Activated CD4-positive, CD25-positive, alpha-beta regulatory T cell treated with anti-CD3 and anti-CD28 coated beads, Interleukin-2, amount 50 U/mL, for 16 hours (primary cell): Measurements from ENCODE around the gene JARID2.

Experiments
- DNase-seq: peaks from one replicate; pipeline ENCODE4 v3.0.0-alpha.2; 2020; ENCODE audit warnings: low read depth, low spot score

Gene JARID2

GRCh38 chr6:15332446-15332845, 86.6 kb downstream of the JARID2 start:
- DNase-seq = no peak

GRCh38 chr6:15335385-15335784, 89.5 kb downstream of the JARID2 start:
- no peak for DNase-seq

- no peak for DNase-seq
Measured at GRCh38 chr6:15335916-15336315, 90.0 kb downstream of the JARID2 start.

- no peak for DNase-seq
Measured at GRCh38 chr6:15336900-15337560, 91.2 kb downstream of the JARID2 start.

- no peak for DNase-seq
Measured at GRCh38 chr6:15337582-15337981, 91.7 kb downstream of the JARID2 start.

GRCh38 chr6:15338476-15338875, 92.6 kb downstream of the JARID2 start:
- DNase-seq = no peak

- DNase-seq = no peak
Measured at GRCh38 chr6:15339081-15339480, 93.2 kb downstream of the JARID2 start.

- no peak for DNase-seq
Measured at GRCh38 chr6:15340105-15340601, 94.3 kb downstream of the JARID2 start.

GRCh38 chr6:15340775-15341174, 94.9 kb downstream of the JARID2 start:
- no peak for DNase-seq

GRCh38 chr6:15341311-15342001, 95.6 kb downstream of the JARID2 start:
- no peak for DNase-seq

- no peak for DNase-seq
Measured at GRCh38 chr6:15342114-15342513, 96.2 kb downstream of the JARID2 start.

- DNase-seq = no peak
Measured at GRCh38 chr6:15343490-15344191, 97.8 kb downstream of the JARID2 start.

- DNase-seq = no peak
Measured at GRCh38 chr6:15344192-15344519, 98.3 kb downstream of the JARID2 start.

- DNase-seq = no peak
Measured at GRCh38 chr6:15344831-15345230, 99.0 kb downstream of the JARID2 start.

- no peak for DNase-seq
Measured at GRCh38 chr6:15346315-15346714, 100.4 kb downstream of the JARID2 start.

GRCh38 chr6:15348528-15348927, 102.7 kb downstream of the JARID2 start:
- DNase-seq = no peak

GRCh38 chr6:15349379-15349778, 103.5 kb downstream of the JARID2 start:
- DNase-seq = no peak

- DNase-seq = no peak
Measured at GRCh38 chr6:15350386-15351083, 104.7 kb downstream of the JARID2 start.

GRCh38 chr6:15351631-15352030, 105.8 kb downstream of the JARID2 start:
- no peak for DNase-seq

GRCh38 chr6:15352220-15352619, 106.4 kb downstream of the JARID2 start:
- DNase-seq = no peak

- no peak for DNase-seq
Measured at GRCh38 chr6:15352845-15353244, 107.0 kb downstream of the JARID2 start.

GRCh38 chr6:15355683-15356099, 109.8 kb downstream of the JARID2 start:
- DNase-seq = no peak
